HG03159 (cell line): ENCODE data around the gene ZNF283.
"Not testable (repeated sequence)": the region's sequence is repeated elsewhere in the genome, so short reads cannot be mapped to it uniquely, and the experiment has no call there.

Source experiments
- ATAC-seq: cut with Tn5 transposase; IDR thresholded peaks from one replicate; pipeline ENCODE4 v1.9.1; 2021; ENCODE audit warnings: mild to moderate bottlenecking, moderate library complexity; ENCODE audit not compliant: unreplicated experiment

ZNF283 gene

DNA sequence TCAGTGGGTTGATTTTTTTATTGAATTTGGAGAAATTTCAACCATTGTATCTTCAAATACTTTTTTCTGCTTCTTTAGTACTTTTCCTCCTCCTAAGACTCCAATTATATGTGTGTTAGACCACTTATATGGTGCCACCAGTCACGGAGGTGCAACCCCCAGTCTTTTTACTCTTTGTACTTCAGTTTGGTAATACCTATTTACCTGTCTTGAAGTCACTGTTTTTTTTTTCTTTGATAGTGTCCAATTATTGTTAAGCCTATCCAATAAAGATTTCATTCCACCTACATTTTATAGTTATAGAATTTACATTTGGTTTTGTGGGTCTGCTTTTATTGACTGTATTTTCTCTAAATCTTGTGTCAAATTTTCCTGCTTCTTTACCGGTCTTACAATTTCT lies 14.9 kb downstream of the ZNF283 start:
- ATAC-seq, result no peak

GRCh38 chr19:43847246-43847645 lies 20.1 kb downstream of the ZNF283 start:
- no peak for ATAC-seq

GRCh38 chr19:43847884-43848283 lies 20.8 kb downstream of the ZNF283 start:
- no peak for ATAC-seq

GRCh38 chr19:43848821-43849220 lies 21.7 kb downstream of the ZNF283 start:
- ATAC-seq, result no peak

- no peak for ATAC-seq
Observed at GRCh38 chr19:43858174-43858573, 31.1 kb downstream of the ZNF283 start.

DNA sequence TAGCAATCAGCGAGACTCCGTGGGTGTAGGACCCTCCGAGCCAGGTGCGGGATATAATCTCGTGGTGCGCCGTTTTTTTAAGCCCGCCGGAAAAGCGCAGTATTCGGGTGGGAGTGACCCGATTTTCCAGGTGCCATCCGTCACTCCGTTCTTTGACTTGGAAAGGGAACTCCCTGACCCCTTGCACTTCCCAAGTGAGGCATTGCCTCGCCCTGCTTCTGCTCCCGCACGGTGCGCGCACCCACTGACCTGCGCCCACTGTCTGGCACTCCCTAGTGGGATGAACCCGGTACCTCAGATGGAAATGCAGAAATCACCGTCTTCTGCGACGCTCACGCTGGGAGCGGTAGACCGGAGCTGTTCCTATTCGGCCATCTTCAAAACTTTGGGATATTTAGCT lies 39.8 kb downstream of the ZNF283 start:
- not testable (repeated sequence) for ATAC-seq

DNA sequence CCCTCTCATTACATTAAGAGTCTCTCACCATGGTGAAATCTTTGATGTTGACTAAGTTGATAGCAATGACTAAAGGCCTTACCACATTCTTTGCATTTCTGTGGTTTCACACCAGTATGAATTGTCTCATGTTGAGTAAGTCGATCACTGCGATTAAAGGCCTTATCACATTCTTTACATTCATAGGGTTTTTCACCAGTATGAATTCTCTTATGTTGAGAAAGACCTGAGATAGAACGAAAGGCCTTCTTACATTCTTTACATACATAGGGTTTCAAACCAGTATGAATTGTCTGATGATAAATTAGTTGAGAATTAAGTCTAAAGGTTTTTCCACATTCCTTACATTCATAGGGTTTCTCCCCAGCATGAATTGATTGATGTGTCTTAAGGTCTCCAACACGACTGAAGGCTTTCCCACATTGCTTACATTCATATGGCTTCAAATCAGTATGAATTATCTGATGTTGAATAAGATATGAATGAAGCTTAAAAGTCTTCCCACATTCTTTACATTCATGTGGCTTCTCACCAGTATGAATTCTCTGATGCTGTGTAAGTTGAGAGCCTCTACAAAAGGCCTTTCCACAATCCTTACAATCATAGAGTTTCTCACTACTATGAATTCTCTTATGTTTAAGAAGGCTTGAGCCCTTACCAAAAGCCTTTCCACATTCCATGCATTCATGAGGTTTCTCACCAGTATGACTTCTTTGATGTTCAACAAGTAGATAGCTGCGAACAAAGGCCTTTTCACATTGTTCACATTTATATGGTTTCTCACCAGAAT lies 45.6 kb downstream of the ZNF283 start:
- ATAC-seq, result no peak

GRCh38 chr19:43880483-43880882 lies 53.4 kb downstream of the ZNF283 start:
- no peak for ATAC-seq

GRCh38 chr19:43883864-43884263 lies 56.7 kb downstream of the ZNF283 start, which contains the start of gene ZNF404:
Gene ZNF404, minus strand, starts transcription at chr19:43883964.
- no peak for ATAC-seq

DNA sequence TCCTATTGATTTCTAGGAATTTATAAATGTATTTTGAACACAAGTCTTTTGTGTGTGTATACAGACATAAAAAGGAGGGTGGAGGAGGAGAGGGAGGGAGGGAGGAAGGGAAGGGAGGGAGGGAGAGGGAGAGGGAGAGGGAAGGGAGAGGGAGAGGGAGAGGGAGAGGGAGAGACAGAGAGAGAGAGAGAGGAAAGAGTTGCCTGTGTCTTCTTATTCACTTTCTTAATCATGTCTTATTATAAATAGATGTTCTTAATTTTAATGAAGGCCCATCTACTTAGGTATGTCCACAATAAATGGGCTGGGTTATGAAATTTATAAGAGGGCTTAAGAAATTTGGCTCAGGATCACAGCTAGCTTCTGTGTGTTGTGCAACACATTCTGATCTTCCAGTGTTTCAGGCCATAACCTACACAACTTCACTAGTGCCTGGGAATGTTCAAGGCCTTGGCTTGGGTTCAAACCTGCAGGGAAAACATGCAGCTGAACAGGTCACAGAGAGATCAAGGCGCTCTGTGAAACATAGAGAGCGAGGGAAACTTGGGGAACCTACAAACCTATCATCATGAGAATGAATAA lies 68.7 kb downstream of the ZNF283 start:
- ATAC-seq, result no peak
